Activated B cell treated with CpG ODN at 0.5 μM for 24 hours (primary cell): ENCODE measurements around the gene NIPAL3. TPM values are rescaled to one million over a fixed set of nuclear protein-coding genes. Genes with fewer than 3 reads are reported as not detected.

Source experiments
- ATAC-seq: fragments of 200-7000 bp; cut with Tn5 transposase; one replicate; pipeline ENCODE4 v1.10.0; 2021; ENCODE audit warnings: low read depth, mild to moderate bottlenecking, moderate library complexity
- CTCF ChIA-PET: fragments of 350-600 bp; sonication (Branson Sonifier 250); formaldehyde crosslinking; loops from one replicate; lab custom pipeline; 2021; ENCODE audit warnings: antibody characterized with exemption; lab: Charles Lee
- POLR2A ChIA-PET: fragments of 350-600 bp; sonication (Branson Sonifier 250); formaldehyde crosslinking; loops from one replicate; lab custom pipeline; 2021; ENCODE audit warnings: antibody characterized with exemption; lab: Charles Lee
- DNase-seq: peaks from one replicate; pipeline ENCODE4 v3.0.0; 2022
- H3K27ac Mint-ChIP-seq: one replicate; pipeline ENCODE4 v1.8.0; 2020; ENCODE audit warnings: mixed read lengths
- H3K27me3 Mint-ChIP-seq: one replicate; pipeline ENCODE4 v1.8.0; 2021; ENCODE audit warnings: mixed read lengths
- H3K36me3 Mint-ChIP-seq: one replicate; pipeline ENCODE4 v1.8.0; 2021; ENCODE audit warnings: low read depth, mixed read lengths
- H3K4me1 Mint-ChIP-seq: one replicate; pipeline ENCODE4 v1.8.0; 2021; ENCODE audit warnings: mixed read lengths
- H3K4me3 Mint-ChIP-seq: one replicate; pipeline ENCODE4 v1.8.0; 2020; ENCODE audit warnings: mild to moderate bottlenecking, mixed read lengths
- H3K9me3 Mint-ChIP-seq: one replicate; pipeline ENCODE4 v1.8.0; 2020; ENCODE audit warnings: mixed read lengths
- CTCF ChIP-seq: fragments of 200-600 bp; IDR thresholded peaks from one replicate; pipeline ENCODE4 v1.8.0; 2022; ENCODE audit warnings: antibody characterized with exemption, mild to moderate bottlenecking
- intact Hi-C: fragments of 100-400 bp; cut with micrococcal nuclease; formaldehyde crosslinking; loops from one replicate; pipeline ENCODE4 v1.15.1; 2024
- total RNA-seq: library from RNA; stranded (reverse); gene quantifications from 2 replicates; pipeline ENCODE4 v1.2.3, GENCODE V29; 2022

NIPAL3 gene
- total RNA-seq, 1 donor from 2014 or later, result 23.2 TPM

- POLR2A ChIA-PET, result no interaction called here
Measured at GRCh38 chr1:24451746-24452145, 36.1 kb downstream of the NIPAL3 start.

DNA sequence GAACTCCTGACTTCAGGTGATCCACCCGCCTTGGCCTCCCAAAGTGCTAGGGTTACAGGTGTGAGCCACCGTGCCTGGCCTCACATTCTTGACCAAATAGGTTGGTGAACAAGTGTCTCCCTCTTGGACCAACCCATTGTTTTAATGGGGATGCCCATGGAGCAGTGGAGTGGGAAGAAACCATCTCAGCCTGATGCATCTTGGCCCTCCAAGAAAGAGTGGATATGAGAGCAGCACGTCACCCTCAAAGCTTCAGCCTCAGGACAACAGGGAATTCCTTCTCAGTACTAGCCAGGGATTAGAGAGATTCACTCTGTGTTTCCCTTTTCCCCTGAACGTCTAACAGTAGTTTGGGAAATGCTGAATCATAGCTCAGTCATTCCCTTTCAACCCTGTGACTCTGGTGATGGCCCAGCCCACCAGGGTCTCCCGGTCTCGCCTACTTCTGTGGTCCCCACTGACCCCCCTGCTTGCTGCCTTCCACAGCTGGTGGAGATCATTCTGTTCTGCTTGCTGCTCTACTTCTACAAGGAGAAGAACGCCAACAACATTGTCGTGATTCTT lies 37.4 kb downstream of the NIPAL3 start:
- CTCF ChIA-PET, result interaction anchor here (0.8 kb wide), 1 partner anchor 74 kb away, joined by 3 read pairs; no protein-coding TSS in a partner anchor
- Mint-ChIP-seq H3K27ac (no peak overlapping the region), H3K9me3 (no peaks in the 10 kb centered on the region), H3K27me3 (no peaks in the 10 kb centered on the region), H3K36me3 (peaks cover 88% of the 10 kb centered on the region), H3K4me3 (no peak overlapping the region), H3K4me1 (no peaks in the 10 kb centered on the region)
- intact Hi-C loops, result no loop called here
- DNase-seq (no peak), ATAC-seq (no peak)
- POLR2A ChIA-PET, result interaction anchor here (1.0 kb wide), 1 partner anchor 49 kb away, joined by 8 read pairs; no protein-coding TSS in a partner anchor
- no peak for TF ChIP-seq CTCF

More at GRCh38 chr1:24451746-24452145, 36.1 kb downstream of the NIPAL3 start:
- CTCF ChIA-PET, result interaction anchor here (1.0 kb wide), 1 partner anchor 136 kb away, joined by 3 read pairs; no protein-coding TSS in a partner anchor
- no peaks in the 10 kb centered on the region for H3K9me3 Mint-ChIP-seq
- H3K36me3 Mint-ChIP-seq, result peaks cover 88% of the 10 kb centered on the region
- no peaks in the 10 kb centered on the region for H3K27me3 Mint-ChIP-seq
- ATAC-seq, result no peak
- no peak overlapping the region for H3K27ac Mint-ChIP-seq
- no peak for DNase-seq
- H3K4me3 Mint-ChIP-seq, result no peak overlapping the region
- TF ChIP-seq CTCF, result no peak
- H3K4me1 Mint-ChIP-seq, result no peaks in the 10 kb centered on the region
- intact Hi-C loops, result no loop called here

- POLR2A ChIA-PET, result no interaction called here
- Mint-ChIP-seq H3K36me3 (peaks cover 90% of the 10 kb centered on the region), H3K9me3 (no peaks in the 10 kb centered on the region), H3K4me1 (no peaks in the 10 kb centered on the region), H3K27ac (no peak overlapping the region), H3K27me3 (no peaks in the 10 kb centered on the region), H3K4me3 (no peak overlapping the region)
- CTCF ChIA-PET, result interaction anchor here (1.4 to 1.6 kb wide), 2 partner anchors 12 to 132 kb away, joined by 3 to 5 read pairs; no protein-coding TSS in a partner anchor
- no peak for TF ChIP-seq CTCF
- intact Hi-C loops, result no loop called here
- DNase-seq (no peak), ATAC-seq (no peak)
Measured at GRCh38 chr1:24454673-24455072, 39.1 kb downstream of the NIPAL3 start.

GRCh38 chr1:24455272-24455671 lies 39.7 kb downstream of the NIPAL3 start:
- Mint-ChIP-seq H3K36me3 (peaks cover 90% of the 10 kb centered on the region), H3K27me3 (no peaks in the 10 kb centered on the region), H3K9me3 (no peaks in the 10 kb centered on the region), H3K4me3 (no peak overlapping the region), H3K4me1 (no peaks in the 10 kb centered on the region), H3K27ac (no peak overlapping the region)
- CTCF ChIA-PET, result no interaction called here
- no peak for ATAC-seq
- intact Hi-C loops, result no loop called here
- no peak for TF ChIP-seq CTCF
- no peak for DNase-seq
- POLR2A ChIA-PET, result no interaction called here

DNA sequence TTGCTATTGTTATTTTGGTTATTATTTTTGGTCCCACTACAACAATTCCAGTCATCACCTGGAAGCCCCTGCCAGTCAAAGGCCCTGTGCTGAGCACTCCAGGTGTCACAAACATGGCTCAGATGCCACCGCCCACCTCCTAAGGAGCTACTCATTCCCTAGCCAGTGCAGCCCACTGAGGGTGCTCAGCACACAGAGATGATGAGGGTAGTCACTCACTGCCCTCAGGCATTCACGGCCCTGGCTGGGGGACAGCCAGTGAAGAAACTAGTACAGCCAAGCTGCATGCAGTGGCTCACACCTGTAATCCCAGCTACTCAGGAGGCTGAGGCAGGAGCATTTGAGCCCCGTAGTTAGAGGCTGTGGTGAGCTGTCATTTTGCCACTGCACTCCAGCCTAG lies 42.3 kb downstream of the NIPAL3 start:
- intact Hi-C loops, result no loop called here
- H3K36me3 Mint-ChIP-seq, result peaks cover 87% of the 10 kb centered on the region
- ChIA-PET POLR2A (no interaction called here), CTCF (no interaction called here)
- H3K9me3 Mint-ChIP-seq, result no peaks in the 10 kb centered on the region
- no peak overlapping the region for H3K4me3 Mint-ChIP-seq
- DNase-seq (no peak), ATAC-seq (no peak)
- TF ChIP-seq CTCF, result no peak
- H3K27ac Mint-ChIP-seq, result no peak overlapping the region
- no peaks in the 10 kb centered on the region for H3K4me1 Mint-ChIP-seq
- H3K27me3 Mint-ChIP-seq, result no peaks in the 10 kb centered on the region
